HG03460 (cell line): ENCODE measurements around the gene NEURL3.
"Not testable (repeated sequence)": the region's sequence is repeated elsewhere in the genome, so short reads cannot be mapped to it uniquely, and the experiment has no call there.

Source experiments
- ATAC-seq: cut with Tn5 transposase; IDR thresholded peaks from one replicate; pipeline ENCODE4 v1.9.1; 2021; ENCODE audit not compliant: unreplicated experiment

NEURL3 gene

GRCh38 chr2:96486696-96487095 lies 18.5 kb downstream of the NEURL3 start:
- no peak for ATAC-seq

- ATAC-seq = peak; percentile 80
Observed at GRCh38 chr2:96485751-96486651, 19.2 kb downstream of the NEURL3 start.

GRCh38 chr2:96485350-96485749 lies 19.8 kb downstream of the NEURL3 start:
- no peak for ATAC-seq

- no peak for ATAC-seq
Observed at GRCh38 chr2:96484091-96484490, 21.1 kb downstream of the NEURL3 start.

- ATAC-seq = no peak
Observed at GRCh38 chr2:96477458-96477857, 27.7 kb downstream of the NEURL3 start.

- ATAC-seq = no peak
Observed at GRCh38 chr2:96471772-96472171, 33.4 kb downstream of the NEURL3 start.

GRCh38 chr2:96470636-96471035 lies 34.5 kb downstream of the NEURL3 start:
- ATAC-seq = no peak

- no peak for ATAC-seq
Observed at GRCh38 chr2:96470109-96470508, 35.0 kb downstream of the NEURL3 start.

GRCh38 chr2:96468904-96469303 lies 36.3 kb downstream of the NEURL3 start:
- ATAC-seq = no peak

- ATAC-seq = no peak
Observed at GRCh38 chr2:96464651-96465050, 40.5 kb downstream of the NEURL3 start.

GRCh38 chr2:96464061-96464460 lies 41.1 kb downstream of the NEURL3 start:
- ATAC-seq = no peak

- ATAC-seq = no peak
Observed at GRCh38 chr2:96463119-96463518, 42.0 kb downstream of the NEURL3 start.

GRCh38 chr2:96461616-96462015 lies 43.5 kb downstream of the NEURL3 start:
- not testable (repeated sequence) for ATAC-seq

- ATAC-seq = no peak
Observed at GRCh38 chr2:96452053-96452452, 53.1 kb downstream of the NEURL3 start.

- no peak for ATAC-seq
Observed at GRCh38 chr2:96449637-96450036, 55.5 kb downstream of the NEURL3 start.

- no peak for ATAC-seq
Observed at GRCh38 chr2:96449174-96449573, 56.0 kb downstream of the NEURL3 start.

- ATAC-seq = no peak
Observed at GRCh38 chr2:96447726-96448125, 57.4 kb downstream of the NEURL3 start.
